Naive thymus-derived CD8-positive, alpha-beta T cell (primary cell): ENCODE data around the gene TUBG2. TPM values are rescaled to one million over a fixed set of nuclear protein-coding genes. Genes with fewer than 3 reads are reported as not detected.

Experiments
- ATAC-seq, 2 donors: fragments of 150-1000 bp; cut with Tn5 transposase in 1 of 2; sonication (Bioruptor Pico), chemical (Tn5 transposase) in 1 of 2; 1 replicate in 1 of 2; 2 replicates in 1 of 2; pipeline ENCODE4 v1.10.0; 2021; ENCODE audit warnings: mild to moderate bottlenecking in 2 of 2, moderate library complexity in 2 of 2
- POLR2A ChIA-PET: fragments of 350-600 bp; sonication (Branson Sonifier 250); formaldehyde crosslinking; loops from one replicate; lab custom pipeline; 2021; ENCODE audit warnings: antibody characterized with exemption; lab: Charles Lee
- DNase-seq, 10 donors: peaks; one replicate each; pipeline versions ENCODE4 v3.0.0 to v3.0.0-alpha.2; 2020 to 2022
- H3K27ac Mint-ChIP-seq, 10 donors: one replicate each; pipeline ENCODE4 v1.8.0; 2020 to 2022; ENCODE audit warnings: mild to moderate bottlenecking in 10 of 10, mixed read lengths in 10 of 10, moderate library complexity in 4 of 10, inconsistent platforms in 1 of 10
- H3K27me3 Mint-ChIP-seq, 5 donors: one replicate each; pipeline ENCODE4 v1.8.0; 2021 to 2022; ENCODE audit warnings: mixed read lengths in 5 of 5
- H3K36me3 Mint-ChIP-seq, 3 donors: one replicate each; pipeline ENCODE4 v1.8.0; 2020 to 2022; ENCODE audit warnings: mixed read lengths in 3 of 3, mild to moderate bottlenecking in 2 of 3, inconsistent platforms in 1 of 3
- H3K4me1 Mint-ChIP-seq, 4 donors: one replicate each; pipeline ENCODE4 v1.8.0; 2021 to 2022; ENCODE audit warnings: mixed read lengths in 4 of 4
- H3K4me3 Mint-ChIP-seq, 10 donors: one replicate each; pipeline ENCODE4 v1.8.0; 2020 to 2022; ENCODE audit warnings: mild to moderate bottlenecking in 10 of 10, mixed read lengths in 10 of 10, moderate library complexity in 6 of 10, inconsistent platforms in 1 of 10
- H3K9me3 Mint-ChIP-seq, 9 donors: one replicate each; pipeline ENCODE4 v1.8.0; 2020 to 2022; ENCODE audit warnings: mixed read lengths in 9 of 9, mild to moderate bottlenecking in 3 of 9, inconsistent platforms in 1 of 9, moderate library complexity in 1 of 9
- polyA plus RNA-seq, 3 donors: library from polyadenylated mRNA; unstranded; fragments of 300-500 nt; fragmentation: Illumina TruSeq; gene quantifications; one replicate each; pipeline ENCODE4 v1.2.3, GENCODE V29; 2021
- total RNA-seq, 8 experiments: library from RNA in 2 of 8; stranded (reverse) in 2 of 8; gene quantifications; one replicate each; pipeline ENCODE4 v1.2.3 and lab custom pipeline; 2021 to 2026

The TUBG2 gene
- total and polyA plus RNA-seq, 5 experiments from 2014 or later = 4.9 to 22.1 (median 6.9) TPM

GRCh38 chr17:42679492-42680330 is 20.6 kb downstream of the TUBG2 start:
- H3K4me3 Mint-ChIP-seq = peak overlapping the region; percentile 67 to 93 (median 82)
- peaks cover 31 to 67% (median 65%) of the 10 kb centered on the region in 4 donors for H3K4me1 Mint-ChIP-seq
- POLR2A ChIA-PET = interaction anchor here (0.6 to 2.9 kb wide), 12 partner anchors 9 to 280 kb away, joined by 3 to 20 read pairs (median 4); partner anchors contain the start of genes MLX, PSMC3IP, RETREG3 and TUBG1
- peak overlapping the region in 7 of 10 donors; percentile 53 to 90 (median 85) for H3K27ac Mint-ChIP-seq
- peak; percentile 61 to 82 (median 71) for DNase-seq
- H3K27me3 Mint-ChIP-seq = peaks cover 16 to 52% (median 27%) of the 10 kb centered on the region in 5 donors
- H3K9me3 Mint-ChIP-seq = no peaks in the 10 kb centered on the region
- ATAC-seq = peak; percentile 55 to 69
- peaks cover 0 to 2% (median 0%) of the 10 kb centered on the region in 3 donors for H3K36me3 Mint-ChIP-seq

GRCh38 chr17:42680331-42680808 is 21.3 kb downstream of the TUBG2 start:
- Mint-ChIP-seq H3K4me1 (peaks cover 30 to 64% (median 61%) of the 10 kb centered on the region in 4 donors), H3K4me3 (peak overlapping the region; percentile 12 to 93 (median 74)), H3K9me3 (no peaks in the 10 kb centered on the region), H3K27ac (peak overlapping the region in 3 of 10 donors; percentile 53 to 83 (median 57)), H3K36me3 (peaks cover 0 to 2% (median 0%) of the 10 kb centered on the region in 3 donors), H3K27me3 (peaks cover 15 to 47% (median 25%) of the 10 kb centered on the region in 5 donors)
- DNase-seq (no peak), ATAC-seq (no peak)
- POLR2A ChIA-PET = interaction anchor here (1.2 to 2.9 kb wide), 6 partner anchors 9 to 113 kb away, joined by 3 to 20 read pairs (median 8); partner anchors contain the start of genes MLX, PSMC3IP, RETREG3 and TUBG1

- no peak for ATAC-seq
- POLR2A ChIA-PET = interaction anchor here (1.4 kb wide), 1 partner anchor 74 kb away, joined by 3 read pairs; no protein-coding TSS in a partner anchor
- H3K9me3 Mint-ChIP-seq = no peaks in the 10 kb centered on the region
- H3K36me3 Mint-ChIP-seq = no peaks in the 10 kb centered on the region
- H3K4me1 Mint-ChIP-seq = peaks cover 29 to 57% (median 55%) of the 10 kb centered on the region in 4 donors
- peaks cover 12 to 39% (median 24%) of the 10 kb centered on the region in 5 donors for H3K27me3 Mint-ChIP-seq
- H3K27ac Mint-ChIP-seq = peak within 1 kb of the TSS in 5 of 10 donors; percentile 19 to 84 (median 46)
- DNase-seq = no peak
- H3K4me3 Mint-ChIP-seq = peak within 1 kb of the TSS; percentile 53 to 93 (median 76)
Observed at GRCh38 chr17:42681976-42682721, 23.1 kb downstream of the TUBG2 start, which contains the start of gene CNTNAP1. TSS of gene CNTNAP1 (plus strand) at chr17:42682531. CDS start at chr17:42682830, 299 bp downstream.

- Mint-ChIP-seq H3K9me3 (no peaks in the 10 kb centered on the region), H3K36me3 (no peaks in the 10 kb centered on the region), H3K4me3 (peak overlapping the region; percentile 53 to 93 (median 76)), H3K4me1 (peaks cover 29 to 50% (median 49%) of the 10 kb centered on the region in 4 donors), H3K27ac (peak overlapping the region in 2 of 10 donors; percentile 57 to 84), H3K27me3 (peaks cover 12 to 37% (median 24%) of the 10 kb centered on the region in 5 donors)
- peak in 1 of 2 donors; percentile 17 for ATAC-seq
- POLR2A ChIA-PET = interaction anchor here (0.6 to 2.1 kb wide), 4 partner anchors 11 to 135 kb away, joined by 3 to 6 read pairs (median 4); no protein-coding TSS in a partner anchor
- DNase-seq = no peak
Observed at GRCh38 chr17:42682722-42683403, 23.8 kb downstream of the TUBG2 start.

- H3K27me3 Mint-ChIP-seq = peaks cover 12 to 37% (median 24%) of the 10 kb centered on the region in 5 donors
- ATAC-seq (no peak), DNase-seq (no peak)
- H3K9me3 Mint-ChIP-seq = no peaks in the 10 kb centered on the region
- peak overlapping the region in 3 of 10 donors; percentile 59 to 84 (median 65) for H3K27ac Mint-ChIP-seq
- peaks cover 27 to 47% (median 45%) of the 10 kb centered on the region in 4 donors for H3K4me1 Mint-ChIP-seq
- H3K4me3 Mint-ChIP-seq = peak overlapping the region; percentile 26 to 93 (median 73)
- POLR2A ChIA-PET = interaction anchor here (0.5 to 2.1 kb wide), 6 partner anchors 11 to 437 kb away, joined by 3 to 6 read pairs (median 3); no protein-coding TSS in a partner anchor
- H3K36me3 Mint-ChIP-seq = no peaks in the 10 kb centered on the region
Observed at GRCh38 chr17:42683407-42684034, 24.4 kb downstream of the TUBG2 start.

- Mint-ChIP-seq H3K9me3 (no peaks in the 10 kb centered on the region), H3K27ac (no peak overlapping the region), H3K4me1 (peaks cover 24 to 37% (median 34%) of the 10 kb centered on the region in 4 donors), H3K27me3 (peaks cover 12 to 37% (median 23%) of the 10 kb centered on the region in 5 donors), H3K36me3 (no peaks in the 10 kb centered on the region), H3K4me3 (no peak overlapping the region)
- DNase-seq (no peak), ATAC-seq (no peak)
- POLR2A ChIA-PET = interaction anchor here (2.1 kb wide), 1 partner anchor 9 kb away, joined by 6 read pairs; no protein-coding TSS in a partner anchor
Observed at GRCh38 chr17:42684929-42685556, 26.0 kb downstream of the TUBG2 start.

GRCh38 chr17:42685831-42686230 is 26.7 kb downstream of the TUBG2 start:
- DNase-seq (no peak), ATAC-seq (no peak)
- Mint-ChIP-seq H3K27me3 (peaks cover 10 to 29% (median 19%) of the 10 kb centered on the region in 5 donors), H3K4me1 (peaks cover 21 to 31% (median 28%) of the 10 kb centered on the region in 4 donors), H3K27ac (peak overlapping the region in 1 of 10 donors; percentile 12), H3K36me3 (no peaks in the 10 kb centered on the region), H3K9me3 (no peaks in the 10 kb centered on the region), H3K4me3 (no peak overlapping the region)
- POLR2A ChIA-PET = no interaction called here

- Mint-ChIP-seq H3K9me3 (no peaks in the 10 kb centered on the region), H3K4me1 (peaks cover 18 to 24% (median 22%) of the 10 kb centered on the region in 4 donors), H3K4me3 (no peak overlapping the region), H3K36me3 (no peaks in the 10 kb centered on the region), H3K27me3 (peaks cover 7 to 21% (median 14%) of the 10 kb centered on the region in 5 donors), H3K27ac (no peak overlapping the region)
- DNase-seq = no peak
- POLR2A ChIA-PET = no interaction called here
- no peak for ATAC-seq
Observed at GRCh38 chr17:42686520-42687128, 27.5 kb downstream of the TUBG2 start.

- no peaks in the 10 kb centered on the region for H3K36me3 Mint-ChIP-seq
- ATAC-seq = no peak
Observed at GRCh38 chr17:42687707-42688320, 28.7 kb downstream of the TUBG2 start.

GRCh38 chr17:42690596-42690995 is 31.5 kb downstream of the TUBG2 start:
- Mint-ChIP-seq H3K27ac (peak overlapping the region in 2 of 10 donors; percentile 43 to 55), H3K27me3 (no peaks in the 10 kb centered on the region), H3K4me3 (no peak overlapping the region), H3K4me1 (peaks cover 0 to 2% (median 0%) of the 10 kb centered on the region in 4 donors), H3K36me3 (peaks cover 0 to 2% (median 0%) of the 10 kb centered on the region in 3 donors), H3K9me3 (no peaks in the 10 kb centered on the region)
- ATAC-seq (no peak), DNase-seq (no peak)
- POLR2A ChIA-PET = no interaction called here

More at GRCh38 chr17:42687707-42688320, 28.7 kb downstream of the TUBG2 start:
- no peak overlapping the region for H3K4me3 Mint-ChIP-seq
- no peak overlapping the region for H3K27ac Mint-ChIP-seq
- H3K9me3 Mint-ChIP-seq = no peaks in the 10 kb centered on the region
- no peak for DNase-seq
- peaks cover 10 to 12% (median 12%) of the 10 kb centered on the region in 4 donors for H3K4me1 Mint-ChIP-seq
- POLR2A ChIA-PET = no interaction called here
- peaks cover 3 to 10% (median 6%) of the 10 kb centered on the region in 5 donors for H3K27me3 Mint-ChIP-seq
